IPS DF 6.9 (cell line): ENCODE data around the gene CEP85.

Source experiments
- DNase-seq: peaks from one replicate; pipeline ENCODE4 v3.0.0-alpha.2; 2013; ENCODE audit warnings: low read depth, low spot score
- H3K27ac ChIP-seq: one replicate; pipeline ENCODE4 v1.5.1; 2013; ENCODE audit warnings: low read length, control low read depth
- H3K27me3 ChIP-seq: 2 replicates; pipeline ENCODE4 v1.6.1; 2013; ENCODE audit warnings: mild to moderate bottlenecking, low read length; ENCODE audit not compliant: control insufficient read depth, insufficient read depth
- H3K36me3 ChIP-seq: 2 replicates; pipeline ENCODE4 v1.6.1; 2013; ENCODE audit warnings: low read length; ENCODE audit not compliant: control insufficient read depth, insufficient read depth
- H3K4me1 ChIP-seq: 2 replicates; pipeline ENCODE4 v1.6.1; 2013; ENCODE audit warnings: low read length; ENCODE audit not compliant: control insufficient read depth, insufficient read depth
- H3K4me3 ChIP-seq: 2 replicates; pipeline ENCODE4 v1.5.1; 2013; ENCODE audit warnings: mild to moderate bottlenecking, low read length
- H3K9me3 ChIP-seq: 2 replicates; pipeline ENCODE4 v1.6.1; 2013; ENCODE audit warnings: low read length, inconsistent platforms; ENCODE audit not compliant: control insufficient read depth, insufficient read depth
- WGBS: extraction: QIAGEN DNeasy Blood & Tissue Kit; methylation state at CpG from one replicate; pipeline ENCODE4 v1.1.7; 2013; ENCODE audit warnings: mixed read lengths, missing lambda C conversion rate; ENCODE audit not compliant: insufficient read length, insufficient coverage; 5-methylcytosine and 5-hydroxymethylcytosine counted together

The CEP85 gene

DNA sequence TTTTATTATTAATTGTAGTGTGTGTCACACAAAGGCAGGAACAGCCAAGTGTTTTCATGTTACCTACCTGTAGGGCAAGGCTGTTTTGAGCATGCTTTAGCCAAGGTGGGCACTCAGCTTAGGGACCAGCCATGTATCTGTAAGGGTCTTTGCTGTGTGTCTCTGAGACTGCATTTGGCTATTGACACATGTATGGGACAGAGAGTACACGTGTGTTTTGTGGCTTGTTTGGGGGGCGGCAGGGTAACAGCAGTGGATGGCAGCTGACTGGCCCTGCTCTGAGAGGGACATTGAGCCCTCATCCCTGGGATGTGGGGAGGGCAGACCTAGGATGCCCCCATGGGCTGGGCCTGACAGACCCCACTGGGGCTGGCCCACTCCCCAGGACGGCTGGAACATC, 36.7 kb upstream of the CEP85 start:
- no peak overlapping the region for H3K27ac ChIP-seq
- no CpG with 5 or more reads among the region's 3 CpGs for WGBS
- H3K36me3 ChIP-seq = no peaks in the 10 kb centered on the region
- H3K4me1 ChIP-seq = no peaks in the 10 kb centered on the region
- no peaks in the 10 kb centered on the region for H3K9me3 ChIP-seq
- H3K27me3 ChIP-seq = no peaks in the 10 kb centered on the region
- DNase-seq = no peak
- no peak overlapping the region for H3K4me3 ChIP-seq

- no peaks in the 10 kb centered on the region for H3K9me3 ChIP-seq
- no peak overlapping the region for H3K27ac ChIP-seq
- no peak overlapping the region for H3K4me3 ChIP-seq
- H3K27me3 ChIP-seq = no peaks in the 10 kb centered on the region
- no peaks in the 10 kb centered on the region for H3K4me1 ChIP-seq
- H3K36me3 ChIP-seq = no peaks in the 10 kb centered on the region
- DNase-seq = no peak
- no CpG with 5 or more reads among the region's 11 CpGs for WGBS
Observed at GRCh38 chr1:26197813-26198212, 36.2 kb upstream of the CEP85 start.

- Histone ChIP-seq H3K36me3 (no peaks in the 10 kb centered on the region), H3K4me1 (peaks cover 3% of the 10 kb centered on the region; the same call in 1 of the 2 replicates), H3K27ac (no peak overlapping the region), H3K4me3 (no peak overlapping the region), H3K27me3 (no peaks in the 10 kb centered on the region), H3K9me3 (no peaks in the 10 kb centered on the region)
- no peak for DNase-seq
- no CpG with 5 or more reads among the region's 5 CpGs for WGBS
Observed at GRCh38 chr1:26200413-26200812, 33.6 kb upstream of the CEP85 start.

DNA sequence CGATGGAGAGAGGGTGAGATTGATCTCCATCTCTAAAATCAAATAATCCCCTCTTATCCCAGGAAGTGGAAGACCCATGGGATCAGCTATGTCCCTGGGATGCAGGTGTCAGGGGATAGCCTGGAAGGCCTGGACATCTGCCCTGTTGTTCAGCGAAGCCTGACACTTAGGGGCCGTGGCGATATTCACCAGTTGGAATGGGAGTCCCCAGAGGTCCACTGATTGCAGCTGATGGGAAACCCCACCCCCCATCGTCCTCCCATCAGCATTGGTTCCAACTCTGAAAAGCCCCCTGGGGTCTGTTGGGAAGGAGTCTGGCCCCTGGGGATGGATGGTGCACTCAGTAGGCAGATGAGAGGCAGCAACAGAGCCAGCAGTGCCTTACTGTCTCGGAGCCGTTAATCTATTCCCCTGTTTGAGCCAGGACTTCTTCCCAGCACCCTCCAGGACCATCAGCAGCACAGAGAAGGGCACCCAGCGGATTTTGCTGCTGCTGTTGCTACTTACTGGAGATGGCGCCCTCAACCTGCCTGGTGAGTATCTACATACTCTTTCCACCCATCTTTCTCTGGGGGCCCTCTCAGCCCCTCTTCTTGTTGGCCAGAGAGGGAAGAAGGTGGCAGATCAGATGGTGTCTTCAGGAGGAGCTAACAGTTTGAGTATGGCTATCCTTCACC, 30.2 kb upstream of the CEP85 start:
- WGBS = no CpG with 5 or more reads among the region's 9 CpGs
- Histone ChIP-seq H3K9me3 (no peaks in the 10 kb centered on the region), H3K36me3 (no peaks in the 10 kb centered on the region), H3K4me1 (peaks cover 3% of the 10 kb centered on the region; the same call in 1 of the 2 replicates), H3K27me3 (no peaks in the 10 kb centered on the region), H3K27ac (no peak overlapping the region), H3K4me3 (no peak overlapping the region)
- no peak for DNase-seq

DNA sequence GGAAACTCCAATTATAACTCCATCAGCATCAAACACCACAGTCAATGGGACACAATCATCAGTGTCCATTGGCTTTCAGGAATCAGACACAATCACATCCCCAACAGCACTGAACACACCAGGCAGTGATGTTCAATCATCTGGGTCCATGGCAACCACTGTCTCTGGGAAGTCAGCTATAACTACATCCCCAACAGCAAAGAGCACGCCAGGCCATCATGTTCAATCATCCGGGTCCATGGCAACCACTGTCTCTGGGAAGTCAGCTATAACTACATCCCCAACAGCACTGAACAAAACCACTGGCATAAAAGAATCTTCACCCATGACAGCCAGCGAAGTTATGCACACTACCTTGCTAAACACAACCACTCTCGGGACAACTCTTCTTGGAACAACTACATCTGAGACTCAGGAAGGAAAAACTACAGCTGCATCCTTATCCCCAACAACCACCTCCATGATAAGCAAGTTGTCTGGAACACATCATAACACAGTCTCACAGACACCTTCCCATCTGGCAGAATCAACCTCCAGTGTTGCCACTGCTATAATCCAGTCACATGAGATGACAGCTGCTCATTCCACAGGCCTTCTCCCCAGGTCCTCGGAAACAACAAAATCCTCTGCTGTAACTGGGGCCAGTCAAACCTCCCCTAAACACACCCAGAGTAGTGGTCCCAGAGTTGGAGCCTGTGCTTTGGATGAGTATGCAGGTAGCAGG, 23.7 kb upstream of the CEP85 start:
- H3K4me3 ChIP-seq = no peak overlapping the region
- WGBS = no CpG with 5 or more reads among the region's 5 CpGs
- DNase-seq = no peak
- no peaks in the 10 kb centered on the region for H3K36me3 ChIP-seq
- H3K9me3 ChIP-seq = no peaks in the 10 kb centered on the region
- H3K4me1 ChIP-seq = no peaks in the 10 kb centered on the region
- H3K27ac ChIP-seq = no peak overlapping the region
- H3K27me3 ChIP-seq = no peaks in the 10 kb centered on the region

DNA sequence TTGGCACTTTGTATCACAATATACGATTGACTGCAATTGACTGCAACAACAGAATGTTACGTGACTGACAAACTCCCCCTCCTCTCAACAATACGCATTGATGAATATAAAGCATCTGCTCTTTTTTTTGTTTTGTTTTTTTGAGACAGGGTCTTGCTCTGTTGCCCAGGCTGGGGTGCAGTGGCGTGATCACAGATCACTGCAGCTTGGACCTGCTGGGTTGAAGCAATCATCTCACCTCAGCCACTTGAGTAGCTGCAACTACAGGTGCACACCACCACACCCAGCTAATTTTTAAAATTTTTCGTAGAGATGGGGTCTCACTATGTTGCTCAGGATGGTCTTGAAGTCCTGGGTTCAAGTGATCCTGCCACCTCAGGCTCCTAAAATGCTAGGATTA, 21.3 kb upstream of the CEP85 start:
- Histone ChIP-seq H3K27ac (no peak overlapping the region), H3K36me3 (no peaks in the 10 kb centered on the region), H3K4me3 (no peak overlapping the region), H3K9me3 (no peaks in the 10 kb centered on the region), H3K27me3 (no peaks in the 10 kb centered on the region), H3K4me1 (no peaks in the 10 kb centered on the region)
- no CpG with 5 or more reads among the region's 5 CpGs for WGBS
- DNase-seq = no peak

GRCh38 chr1:26213335-26213905, 20.6 kb upstream of the CEP85 start:
- DNase-seq = no peak

GRCh38 chr1:26215246-26215645, 18.8 kb upstream of the CEP85 start:
- Histone ChIP-seq H3K36me3 (no peaks in the 10 kb centered on the region), H3K27ac (no peak overlapping the region), H3K4me1 (no peaks in the 10 kb centered on the region), H3K27me3 (no peaks in the 10 kb centered on the region), H3K9me3 (no peaks in the 10 kb centered on the region), H3K4me3 (no peak overlapping the region)
- WGBS = no CpG with 5 or more reads among the region's 3 CpGs
- DNase-seq = no peak

More at GRCh38 chr1:26213335-26213905, 20.6 kb upstream of the CEP85 start:
- Histone ChIP-seq H3K4me3 (no peak overlapping the region), H3K36me3 (no peaks in the 10 kb centered on the region), H3K4me1 (no peaks in the 10 kb centered on the region), H3K27ac (no peak overlapping the region), H3K27me3 (no peaks in the 10 kb centered on the region), H3K9me3 (no peaks in the 10 kb centered on the region)
- no CpG with 5 or more reads among the region's 6 CpGs for WGBS

DNA sequence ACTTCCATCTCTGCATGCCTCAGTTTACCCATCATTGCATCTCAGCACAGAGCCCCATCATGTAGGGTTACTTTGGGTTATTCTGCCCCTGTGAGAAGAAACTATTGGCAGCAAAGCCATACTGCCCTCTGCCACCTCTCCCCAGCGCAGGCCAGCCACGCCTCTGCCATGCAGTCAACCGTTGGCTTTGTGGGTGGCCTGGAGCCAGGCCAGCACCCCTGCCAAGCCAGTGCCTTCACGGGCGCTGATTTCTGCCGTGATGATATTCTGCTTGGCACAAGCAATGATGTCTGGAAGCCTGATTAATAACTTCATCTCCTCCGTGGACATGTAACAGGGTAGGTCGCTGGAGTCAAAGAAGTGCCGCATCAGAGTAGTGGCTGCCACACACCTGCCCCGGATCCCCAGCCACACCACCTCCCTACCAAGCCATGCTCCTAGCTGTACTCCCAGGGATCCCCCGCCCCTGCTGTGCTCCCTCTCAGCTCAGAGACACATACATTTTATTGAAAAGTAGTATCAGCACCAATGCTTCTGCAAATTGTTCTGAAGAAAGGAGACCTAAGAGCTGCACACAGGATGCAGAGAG, 15.0 kb upstream of the CEP85 start:
- WGBS = no CpG with 5 or more reads among the region's 11 CpGs
- H3K27ac ChIP-seq = no peak overlapping the region
- no peaks in the 10 kb centered on the region for H3K9me3 ChIP-seq
- no peak overlapping the region for H3K4me3 ChIP-seq
- no peaks in the 10 kb centered on the region for H3K4me1 ChIP-seq
- DNase-seq = no peak
- no peaks in the 10 kb centered on the region for H3K36me3 ChIP-seq
- H3K27me3 ChIP-seq = no peaks in the 10 kb centered on the region

DNA sequence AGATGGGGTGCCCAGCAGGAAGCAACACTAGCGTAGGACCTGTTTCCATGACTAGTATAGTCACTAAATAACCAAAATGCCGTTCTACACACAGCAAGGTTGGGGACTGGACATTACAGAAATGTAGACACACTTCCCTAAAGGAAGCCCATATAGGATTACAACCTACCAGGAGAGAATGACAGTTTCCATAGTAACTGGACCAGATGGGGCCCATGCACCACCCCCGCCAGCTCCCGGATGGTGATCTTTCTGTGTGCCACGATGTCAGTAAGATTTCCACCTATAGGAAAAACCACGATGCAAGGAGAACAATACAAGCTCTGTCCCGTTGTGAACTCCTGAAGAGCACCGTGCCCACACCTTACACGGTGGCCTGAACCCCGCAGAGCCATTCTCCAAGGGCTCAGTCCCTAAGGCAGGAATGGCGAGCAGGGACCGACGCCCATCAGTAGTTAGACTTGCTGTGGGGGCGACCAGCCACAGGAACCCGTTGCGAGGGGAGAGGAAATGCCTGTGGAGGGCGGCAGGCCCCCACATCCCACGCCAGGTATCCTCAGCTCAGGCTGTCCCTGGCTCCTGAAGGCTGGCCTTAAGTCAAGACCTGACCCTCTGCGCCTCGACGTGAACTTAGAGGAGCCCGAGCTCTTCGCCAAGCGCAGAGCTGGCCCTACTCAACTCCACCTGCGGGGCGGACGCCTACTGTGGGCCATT, 13.6 kb upstream of the CEP85 start:
- no peak for DNase-seq
- H3K9me3 ChIP-seq = no peaks in the 10 kb centered on the region
- H3K27me3 ChIP-seq = no peaks in the 10 kb centered on the region; the same call in 1 of the 2 replicates
- no peak overlapping the region for H3K27ac ChIP-seq
- H3K36me3 ChIP-seq = no peaks in the 10 kb centered on the region
- WGBS = no CpG with 5 or more reads among the region's 27 CpGs
- H3K4me3 ChIP-seq = no peak overlapping the region
- H3K4me1 ChIP-seq = no peaks in the 10 kb centered on the region
